Fibroblast of skin of left biceps (primary cell): ENCODE results near the gene STARD10.

Experiments
- DNase-seq, 2 experiments: peaks; one replicate each; pipeline ENCODE4 v3.0.0-alpha.2; 2013; ENCODE audit warnings: low read depth in 2 of 2

Gene STARD10

GRCh38 chr11:72780296-72781062 lies 13.4 kb downstream of the STARD10 start:
- DNase-seq = no peak

GRCh38 chr11:72779495-72780128 lies 14.2 kb downstream of the STARD10 start:
- DNase-seq = no peak

GRCh38 chr11:72778535-72779494 lies 15.0 kb downstream of the STARD10 start:
- no peak for DNase-seq

GRCh38 chr11:72777755-72778278 lies 16.0 kb downstream of the STARD10 start:
- no peak for DNase-seq

DNA sequence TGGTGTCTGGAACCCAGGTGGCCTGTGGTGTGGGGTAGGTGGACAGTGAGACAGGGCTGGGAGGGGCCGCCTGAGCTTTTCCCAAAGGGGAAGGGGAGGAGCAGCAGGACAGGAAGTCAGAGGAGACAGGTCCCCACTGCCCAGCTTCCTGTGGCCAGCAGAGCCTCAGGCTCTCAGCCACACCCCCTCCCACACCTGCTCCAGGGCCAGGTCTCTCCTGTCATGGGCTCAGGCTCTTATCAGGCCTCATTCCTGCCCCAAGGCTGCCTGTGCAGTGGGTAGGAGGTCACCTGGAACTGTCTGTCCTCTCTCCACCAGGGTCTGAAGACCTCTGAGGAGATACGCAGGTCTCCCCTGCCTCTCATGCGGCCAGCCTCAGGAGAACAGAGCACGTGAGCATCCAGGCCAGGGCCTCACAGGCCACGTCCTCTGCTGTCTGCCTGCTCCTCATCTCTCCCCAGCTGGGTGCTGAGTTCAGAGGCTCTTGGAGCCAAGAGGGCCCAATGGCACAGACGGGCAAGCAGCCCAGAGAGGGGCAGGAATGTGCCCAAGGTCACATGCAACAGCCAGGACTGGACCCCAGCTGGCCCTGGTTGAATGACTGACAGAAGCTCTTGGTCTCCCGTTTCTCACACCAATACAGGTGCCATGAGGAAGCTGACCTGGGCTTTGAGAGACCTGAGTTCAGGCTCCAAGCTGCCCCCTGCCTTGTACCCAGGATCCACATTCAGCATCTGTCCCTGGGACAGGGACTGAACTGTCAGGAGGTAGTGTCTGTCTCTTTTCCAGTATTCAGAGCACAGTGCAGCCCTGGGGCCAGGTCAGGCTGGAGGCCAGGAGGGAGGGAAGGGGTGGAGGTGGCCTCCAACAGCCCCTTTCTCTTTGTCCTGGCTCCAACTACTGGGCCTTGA lies 16.7 kb downstream of the STARD10 start:
- DNase-seq = no peak

GRCh38 chr11:72776117-72776843 lies 17.6 kb downstream of the STARD10 start:
- no peak for DNase-seq

DNA sequence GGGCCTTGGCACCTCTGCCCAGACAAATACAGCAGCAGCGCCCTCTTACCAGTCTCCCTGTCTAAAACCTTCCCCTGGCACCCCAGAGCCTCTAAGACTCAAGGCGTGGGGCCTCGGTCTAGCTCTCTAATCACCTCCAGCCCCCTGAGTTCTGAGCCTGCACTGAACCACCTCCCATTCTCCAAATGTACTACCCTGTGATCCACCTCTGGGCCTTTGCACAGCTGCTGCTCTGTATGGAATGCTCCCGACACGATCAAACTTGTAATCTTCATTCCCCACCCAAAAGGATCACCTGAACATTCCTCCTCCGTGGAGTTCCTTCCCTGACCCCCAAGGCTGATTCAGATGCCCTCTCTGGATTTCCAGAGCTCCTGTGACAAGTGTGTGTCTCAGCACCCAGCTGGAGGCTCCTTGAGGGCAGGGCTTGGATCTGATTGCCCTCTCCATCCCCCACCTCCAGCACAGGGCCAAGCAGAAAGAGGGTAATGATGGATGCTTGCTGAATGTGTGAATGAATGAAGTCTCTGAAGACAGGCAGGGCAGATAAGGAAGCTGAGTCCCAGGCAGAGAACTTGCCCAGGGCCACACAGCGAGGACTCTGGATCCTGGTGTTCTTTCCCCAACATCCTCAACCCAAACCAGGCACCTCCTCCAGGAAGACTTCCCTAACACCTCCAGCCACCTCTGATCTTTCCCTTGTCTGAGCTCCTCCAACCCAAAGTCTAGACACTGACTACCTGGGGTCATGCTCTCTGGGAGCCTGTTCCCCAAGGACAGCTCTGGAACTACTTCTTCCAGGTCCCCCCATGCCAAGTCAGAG lies 18.3 kb downstream of the STARD10 start:
- no peak for DNase-seq

DNA sequence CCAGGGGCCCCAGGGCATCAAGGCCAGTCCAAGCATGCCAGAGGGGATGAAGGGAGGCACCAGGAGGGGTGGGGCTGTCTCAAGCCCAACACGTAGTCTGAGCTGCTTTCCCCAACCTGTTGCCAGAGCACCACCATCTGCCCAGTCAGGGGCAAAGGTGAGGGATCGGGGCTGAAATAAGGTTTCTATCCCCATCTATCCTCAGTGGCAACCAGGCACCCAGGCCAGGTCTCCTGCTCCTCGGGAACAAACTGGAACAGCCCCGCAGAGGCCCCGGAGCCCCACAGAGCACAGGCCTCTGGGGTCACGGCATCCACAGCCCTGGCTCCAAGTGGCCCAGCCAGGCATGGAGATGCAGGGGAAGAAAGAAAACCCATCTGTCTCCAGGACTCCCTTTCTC lies 19.3 kb downstream of the STARD10 start:
- no peak for DNase-seq

GRCh38 chr11:72773696-72774095 lies 20.2 kb downstream of the STARD10 start:
- DNase-seq = no peak

DNA sequence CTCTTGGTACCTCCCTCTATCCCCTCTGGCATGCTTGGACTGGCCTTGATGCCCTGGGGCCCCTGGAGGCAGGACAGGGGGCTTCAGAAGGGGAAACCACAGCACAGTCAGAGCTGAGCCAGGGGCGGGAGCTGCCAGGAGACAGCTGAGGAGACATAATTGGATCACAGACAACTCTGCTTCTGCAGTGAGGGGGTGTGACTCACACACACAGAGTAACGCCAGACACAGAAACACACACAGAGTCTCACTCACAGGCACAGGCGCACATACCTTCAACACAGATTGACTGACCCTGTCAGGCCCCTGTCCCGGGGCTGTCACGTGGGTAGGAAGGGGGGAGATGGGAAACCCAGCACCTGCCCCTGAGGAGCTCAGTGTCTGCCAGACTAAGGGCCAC lies 20.6 kb downstream of the STARD10 start:
- peak in 1 of 2 experiments; percentile 70 for DNase-seq

DNA sequence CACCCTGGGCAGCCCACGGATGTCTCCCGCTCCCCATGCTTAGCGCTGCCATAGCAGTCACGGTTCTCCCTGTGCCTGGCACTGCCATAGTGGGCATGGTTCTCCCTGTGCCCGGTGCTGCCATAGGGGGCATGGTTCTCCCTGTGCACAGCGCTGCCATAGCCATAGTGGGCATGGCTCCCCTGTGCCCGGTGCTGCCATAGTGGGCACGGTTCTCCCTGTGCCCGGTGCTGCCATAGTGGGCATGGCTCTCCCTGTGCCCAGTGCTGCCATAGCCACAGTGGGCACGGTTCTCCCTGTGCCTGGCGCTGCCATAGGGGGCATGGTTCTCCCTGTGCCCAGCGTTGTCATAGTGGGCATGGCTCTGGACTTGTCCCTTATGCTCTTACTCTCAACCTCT lies 21.8 kb downstream of the STARD10 start:
- DNase-seq = no peak

DNA sequence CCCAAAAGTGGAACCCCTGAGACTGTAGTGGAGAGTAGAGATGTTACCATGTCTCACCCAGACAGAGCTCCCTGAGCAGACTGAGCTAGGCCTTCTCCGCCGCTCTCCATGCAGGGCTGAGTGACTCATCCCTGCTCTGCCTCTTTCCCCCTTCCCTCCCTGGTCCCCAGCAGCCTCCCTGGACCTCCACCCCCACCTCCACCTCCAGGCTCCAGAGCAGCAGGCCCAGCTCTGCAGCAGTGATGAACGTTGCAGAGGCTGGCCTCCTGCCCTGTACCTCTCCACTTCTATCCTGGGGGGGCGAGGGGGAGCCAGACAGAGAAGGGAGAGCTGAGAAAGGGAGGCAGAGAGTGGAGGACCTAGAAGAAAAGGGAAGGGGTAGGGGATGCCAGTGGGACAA lies 22.3 kb downstream of the STARD10 start:
- DNase-seq = no peak

DNA sequence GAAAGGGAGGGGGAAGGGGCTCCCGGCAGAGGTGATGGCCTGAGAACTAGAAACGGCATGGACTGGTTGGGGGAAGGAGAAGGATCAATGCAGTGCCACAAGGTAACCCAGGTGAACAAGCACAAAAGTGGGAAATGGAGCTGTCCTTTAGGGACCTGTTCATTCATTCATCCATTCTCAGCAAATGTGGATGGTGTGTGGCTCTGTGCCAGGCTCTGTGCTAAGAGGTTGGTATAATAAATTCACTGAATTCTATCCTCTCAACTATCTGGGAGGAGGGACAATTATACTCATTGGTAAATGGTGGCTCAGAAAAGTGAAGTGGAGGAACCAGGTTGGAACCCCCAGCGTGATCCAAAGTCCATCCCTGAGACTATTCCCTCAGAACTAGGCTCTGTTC lies 23.0 kb downstream of the STARD10 start:
- no peak for DNase-seq

DNA sequence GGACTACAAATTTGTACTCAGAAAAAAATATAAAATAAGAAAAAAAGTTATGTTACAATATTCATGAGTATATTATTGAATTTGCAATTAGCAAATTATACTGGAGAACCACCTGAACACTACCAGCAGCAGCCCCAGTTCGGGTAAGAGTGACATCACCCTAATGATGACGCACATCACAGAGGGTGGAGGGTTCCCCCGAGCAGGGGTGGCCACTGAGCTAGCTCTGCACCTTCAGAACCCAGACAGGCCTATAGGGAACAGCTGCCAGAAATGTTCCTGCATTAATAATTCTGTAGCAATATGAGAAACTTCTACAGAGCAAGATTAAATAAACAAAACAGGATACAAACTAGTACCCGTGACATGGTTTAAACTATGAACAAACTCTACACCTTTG lies 24.2 kb downstream of the STARD10 start:
- DNase-seq = no peak

DNA sequence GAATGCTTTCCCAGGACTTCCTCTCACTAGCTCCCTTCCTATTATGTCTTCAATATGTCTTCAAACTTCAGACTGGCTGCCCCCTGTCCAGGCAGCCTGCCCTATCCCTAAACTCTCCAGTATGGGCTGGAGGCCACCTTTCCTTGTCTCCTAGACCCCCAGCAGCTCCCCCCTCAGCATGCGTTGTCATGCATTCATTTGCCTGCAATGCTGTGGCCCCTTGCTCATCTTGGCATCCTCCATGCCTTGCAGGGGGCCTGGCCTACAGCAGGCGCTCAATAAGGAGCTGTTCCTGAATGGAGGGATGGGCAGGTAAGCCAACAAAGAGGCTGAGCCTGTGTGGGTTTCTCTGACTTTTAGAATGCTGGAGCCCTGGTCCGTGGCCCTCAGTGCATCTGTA lies 25.3 kb downstream of the STARD10 start:
- DNase-seq = no peak

GRCh38 chr11:72767203-72768062 lies 26.4 kb downstream of the STARD10 start:
- no peak for DNase-seq

- DNase-seq = no peak
These were observed 27.5 kb downstream of the STARD10 start for GRCh38 chr11:72766152-72766902.

- no peak for DNase-seq
These were observed 29.3 kb downstream of the STARD10 start for GRCh38 chr11:72764503-72764902.
